ENCODE measurements around the gene ACYP2.
"Not testable (repeated sequence)": the region's sequence is repeated elsewhere in the genome, so short reads cannot be mapped to it uniquely, and the experiment has no call there.

The ACYP2 gene

DNA sequence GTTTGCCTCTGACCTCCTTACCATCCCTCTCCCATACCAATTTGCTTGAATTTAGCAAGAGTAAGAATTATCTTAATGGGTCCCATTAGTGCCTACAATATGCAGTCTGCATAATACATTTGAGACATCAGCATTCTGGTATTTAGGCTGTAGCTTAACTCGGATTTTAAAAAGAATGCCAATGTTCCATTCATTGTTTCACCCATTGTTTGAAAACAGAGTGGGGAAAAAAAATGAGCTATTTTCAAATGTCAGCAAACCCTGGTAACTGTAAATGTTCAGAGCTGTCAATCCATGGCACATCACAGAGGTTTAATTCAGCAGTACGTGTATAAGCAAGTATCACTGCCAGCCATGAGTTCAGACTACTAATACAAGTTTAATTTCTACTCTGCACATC is 202.6 kb downstream of the ACYP2 start:
- no peak for ATAC-seq
- TF ChIP-seq ISL1 (CRISPR knock-in tag; IDR thresholded peaks at IDR 0.05) (peak; percentile 58), CSDC2 (CRISPR knock-in tag; IDR thresholded peaks at IDR 0.05) (no peak)

- TF ChIP-seq TOX (CRISPR knock-in tag; IDR thresholded peaks at IDR 0.05; ENCODE audit: borderline replicate concordance) (no peak), ZFP30 (CRISPR knock-in tag; IDR thresholded peaks at IDR 0.05) (no peak), ZNF565 (CRISPR knock-in tag; conservative IDR thresholded peaks at IDR 0.05; ENCODE audit: low read depth) (no peak), ESRRG (CRISPR knock-in tag; IDR thresholded peaks at IDR 0.05) (no peak), BACH2 (CRISPR knock-in tag; IDR thresholded peaks at IDR 0.05; ENCODE audit: borderline replicate concordance) (no peak), ARNTL (CRISPR knock-in tag; IDR thresholded peaks at IDR 0.05; ENCODE audit: borderline replicate concordance, low read depth) (no peak), ISL1 (CRISPR knock-in tag; IDR thresholded peaks at IDR 0.05) (no peak), PATZ1 (CRISPR knock-in tag; IDR thresholded peaks at IDR 0.05; ENCODE audit: borderline replicate concordance) (no peak)
- TF ChIP-seq, protein P1, sequence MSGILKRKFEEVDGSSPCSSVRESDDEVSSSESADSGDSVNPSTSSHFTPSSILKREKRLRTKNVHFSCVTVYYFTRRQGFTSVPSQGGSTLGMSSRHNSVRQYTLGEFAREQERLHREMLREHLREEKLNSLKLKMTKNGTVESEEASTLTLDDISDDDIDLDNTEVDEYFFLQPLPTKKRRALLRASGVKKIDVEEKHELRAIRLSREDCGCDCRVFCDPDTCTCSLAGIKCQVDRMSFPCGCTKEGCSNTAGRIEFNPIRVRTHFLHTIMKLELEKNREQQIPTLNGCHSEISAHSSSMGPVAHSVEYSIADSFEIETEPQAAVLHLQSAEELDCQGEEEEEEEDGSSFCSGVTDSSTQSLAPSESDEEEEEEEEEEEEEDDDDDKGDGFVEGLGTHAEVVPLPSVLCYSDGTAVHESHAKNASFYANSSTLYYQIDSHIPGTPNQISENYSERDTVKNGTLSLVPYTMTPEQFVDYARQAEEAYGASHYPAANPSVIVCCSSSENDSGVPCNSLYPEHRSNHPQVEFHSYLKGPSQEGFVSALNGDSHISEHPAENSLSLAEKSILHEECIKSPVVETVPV (CRISPR knock-in tag; IDR thresholded peaks at IDR 0.05): no peak
- no peak for ATAC-seq
Observed at GRCh38 chr2:54318821-54319220, 203.4 kb downstream of the ACYP2 start.

GRCh38 chr2:54321047-54321446 is 205.6 kb downstream of the ACYP2 start:
- ATAC-seq: no peak
- TF ChIP-seq PPARA (CRISPR knock-in tag; IDR thresholded peaks at IDR 0.05; ENCODE audit: borderline replicate concordance): no peak
- TF ChIP-seq SNAI2 (CRISPR knock-in tag; IDR thresholded peaks at IDR 0.05): no peak
- TF ChIP-seq CREB5 (CRISPR knock-in tag; IDR thresholded peaks at IDR 0.05; ENCODE audit: low read depth): no peak

GRCh38 chr2:54324517-54324916 is 209.1 kb downstream of the ACYP2 start:
- not testable (repeated sequence) for ATAC-seq

DNA sequence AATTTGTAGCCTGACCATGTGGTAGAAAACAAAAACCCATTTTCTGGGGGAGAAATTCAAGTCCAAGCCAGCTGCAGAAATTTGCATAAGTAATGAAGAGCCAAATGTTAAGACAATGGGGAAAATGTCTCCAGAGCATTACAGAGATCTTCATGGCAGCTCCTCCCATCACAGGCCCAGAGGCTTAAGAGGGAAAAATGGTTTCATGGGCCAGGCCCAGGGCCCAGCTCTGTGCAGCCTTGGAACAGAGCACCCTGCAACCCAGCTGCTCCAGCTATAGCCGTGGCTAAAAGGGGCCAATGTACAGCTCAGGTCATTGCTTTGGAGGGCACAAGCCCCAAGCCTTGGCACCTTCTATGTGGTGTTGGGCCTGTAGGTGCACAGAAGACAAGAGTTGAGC is 209.7 kb downstream of the ACYP2 start:
- TF ChIP-seq TSHZ2 (CRISPR knock-in tag; IDR thresholded peaks at IDR 0.05) (no peak), TCF4 (CRISPR knock-in tag; IDR thresholded peaks at IDR 0.05; ENCODE audit: borderline replicate concordance) (no peak), ARNTL (CRISPR knock-in tag; IDR thresholded peaks at IDR 0.05; ENCODE audit: borderline replicate concordance, low read depth) (no peak), ISL1 (CRISPR knock-in tag; IDR thresholded peaks at IDR 0.05) (no peak), SNAI2 (CRISPR knock-in tag; IDR thresholded peaks at IDR 0.05) (no peak), BACH2 (CRISPR knock-in tag; IDR thresholded peaks at IDR 0.05; ENCODE audit: borderline replicate concordance) (no peak), RARB (CRISPR knock-in tag; IDR thresholded peaks at IDR 0.05) (no peak)
- no peak for ATAC-seq

DNA sequence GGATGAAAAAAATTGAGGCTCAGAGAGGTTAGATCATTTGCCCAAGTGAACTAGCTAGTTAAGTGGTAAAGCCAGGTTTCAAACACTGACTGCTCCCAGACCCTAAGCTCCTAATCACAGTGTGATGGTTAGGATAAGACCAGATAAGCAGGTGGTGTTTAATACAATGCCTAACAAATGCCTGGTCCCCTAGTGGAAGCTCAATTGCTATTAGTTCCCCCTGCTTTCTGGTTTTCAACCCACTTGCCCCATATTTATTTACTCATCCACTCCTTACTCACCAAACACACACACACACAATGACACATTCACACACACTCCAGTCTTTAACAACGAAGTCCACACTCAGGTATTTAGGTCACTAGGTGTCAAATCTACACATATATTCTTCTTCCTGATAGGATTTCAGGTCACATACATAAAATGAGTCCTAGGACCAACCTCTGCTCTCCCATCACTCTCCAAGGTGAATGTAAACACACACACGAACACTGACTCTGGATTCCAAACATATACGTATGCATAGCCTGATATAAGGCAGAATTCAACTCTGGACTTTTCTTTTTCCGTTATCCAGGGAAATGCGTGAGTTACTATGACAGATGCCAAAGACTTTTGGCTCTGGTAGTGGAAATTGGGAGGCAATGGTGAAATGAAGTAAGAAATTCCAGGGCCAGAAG is 214.2 kb downstream of the ACYP2 start:
- ATAC-seq: no peak
- TF ChIP-seq ZNF70 (CRISPR knock-in tag; IDR thresholded peaks at IDR 0.05): no peak
- TF ChIP-seq CSDC2 (CRISPR knock-in tag; IDR thresholded peaks at IDR 0.05): no peak
- no peak for TF ChIP-seq ZFP3 (CRISPR knock-in tag; IDR thresholded peaks at IDR 0.05)
- TF ChIP-seq, protein P2, sequence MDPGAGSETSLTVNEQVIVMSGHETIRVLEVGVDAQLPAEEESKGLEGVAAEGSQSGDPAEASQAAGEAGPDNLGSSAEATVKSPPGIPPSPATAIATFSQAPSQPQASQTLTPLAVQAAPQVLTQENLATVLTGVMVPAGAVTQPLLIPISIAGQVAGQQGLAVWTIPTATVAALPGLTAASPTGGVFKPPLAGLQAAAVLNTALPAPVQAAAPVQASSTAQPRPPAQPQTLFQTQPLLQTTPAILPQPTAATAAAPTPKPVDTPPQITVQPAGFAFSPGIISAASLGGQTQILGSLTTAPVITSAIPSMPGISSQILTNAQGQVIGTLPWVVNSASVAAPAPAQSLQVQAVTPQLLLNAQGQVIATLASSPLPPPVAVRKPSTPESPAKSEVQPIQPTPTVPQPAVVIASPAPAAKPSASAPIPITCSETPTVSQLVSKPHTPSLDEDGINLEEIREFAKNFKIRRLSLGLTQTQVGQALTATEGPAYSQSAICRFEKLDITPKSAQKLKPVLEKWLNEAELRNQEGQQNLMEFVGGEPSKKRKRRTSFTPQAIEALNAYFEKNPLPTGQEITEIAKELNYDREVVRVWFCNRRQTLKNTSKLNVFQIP (CRISPR knock-in tag; IDR thresholded peaks at IDR 0.05; ENCODE audit: borderline replicate concordance, low read depth): no peak
- no peak for TF ChIP-seq TOX (CRISPR knock-in tag; IDR thresholded peaks at IDR 0.05; ENCODE audit: borderline replicate concordance)
- TF ChIP-seq CREB5 (CRISPR knock-in tag; IDR thresholded peaks at IDR 0.05; ENCODE audit: low read depth): no peak
- TF ChIP-seq GLIS3 (CRISPR knock-in tag; IDR thresholded peaks at IDR 0.05): no peak
- TF ChIP-seq ARNTL (CRISPR knock-in tag; IDR thresholded peaks at IDR 0.05; ENCODE audit: borderline replicate concordance, low read depth): no peak
- TF ChIP-seq ZNF565 (CRISPR knock-in tag; conservative IDR thresholded peaks at IDR 0.05; ENCODE audit: low read depth): no peak
- no peak for TF ChIP-seq RARB (CRISPR knock-in tag; IDR thresholded peaks at IDR 0.05)
